NCI-H2227 (cell line): ENCODE data around the gene POMGNT2.

Source experiments
- DNase-seq: peaks from one replicate; lab custom pipeline; 2025; ENCODE audit not compliant: unreplicated experiment; lab: John Stamatoyannopoulos, UW

POMGNT2 gene

DNA sequence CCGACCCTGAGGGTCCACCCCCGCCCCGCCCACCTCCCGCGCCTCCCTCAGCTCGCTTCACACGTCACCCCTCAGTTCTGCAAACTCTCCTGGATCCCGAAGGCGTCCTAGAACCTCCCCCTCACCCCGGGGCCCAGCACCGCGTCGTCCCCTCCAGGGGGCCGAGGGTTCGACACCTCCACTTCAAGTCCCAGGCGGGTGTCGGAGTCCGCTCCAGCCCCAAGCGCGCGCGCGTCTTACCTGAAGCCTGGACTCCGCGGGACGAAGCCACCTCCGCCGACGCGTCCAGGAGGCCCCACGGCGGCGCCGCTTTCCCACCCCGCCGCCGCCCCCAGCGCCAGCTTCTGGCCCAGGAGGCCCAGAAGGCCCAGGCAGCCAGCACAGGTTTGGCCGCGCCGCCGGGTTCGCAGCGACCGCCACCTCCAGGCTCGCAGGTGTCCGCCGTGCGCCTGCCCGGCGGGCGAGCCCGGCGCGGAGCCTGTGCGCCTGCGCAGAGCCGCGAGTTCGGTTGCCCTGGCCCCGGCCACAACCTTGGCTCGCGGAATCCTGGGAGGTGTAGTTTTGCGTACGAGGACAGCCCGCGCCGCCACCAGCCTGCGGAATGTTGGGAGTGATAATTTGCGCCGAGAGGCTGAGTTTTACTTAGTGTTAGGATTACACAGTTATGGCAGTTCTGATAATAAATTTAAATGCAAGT lies at the start of gene POMGNT2:
Gene POMGNT2, minus strand, starts transcription at position 484 of the 697 bp plus-strand sequence. CDS start 24,648 bp downstream, outside the sequence.
- peak; percentile 90 for DNase-seq

DNA sequence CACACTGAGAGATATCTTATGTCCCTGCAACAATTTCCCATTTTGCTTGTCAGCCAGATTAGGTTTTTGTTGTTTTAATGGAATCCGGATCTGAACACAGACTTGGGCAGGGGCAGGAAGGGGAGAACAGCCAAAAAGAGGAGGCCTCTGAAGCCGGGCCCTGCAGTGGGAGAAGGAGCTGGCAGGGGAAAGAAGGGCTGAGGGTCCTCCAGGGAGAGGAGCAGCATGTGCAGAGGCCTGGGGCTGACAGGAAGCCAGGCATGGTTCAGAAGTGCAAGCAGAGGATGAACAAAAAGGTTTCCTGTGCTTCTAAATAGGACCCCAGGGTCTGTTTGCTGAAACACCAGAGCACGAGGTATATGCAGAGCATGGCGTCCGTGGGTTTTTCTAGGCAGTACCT lies 49.1 kb upstream of the POMGNT2 start:
- DNase-seq: no peak

DNA sequence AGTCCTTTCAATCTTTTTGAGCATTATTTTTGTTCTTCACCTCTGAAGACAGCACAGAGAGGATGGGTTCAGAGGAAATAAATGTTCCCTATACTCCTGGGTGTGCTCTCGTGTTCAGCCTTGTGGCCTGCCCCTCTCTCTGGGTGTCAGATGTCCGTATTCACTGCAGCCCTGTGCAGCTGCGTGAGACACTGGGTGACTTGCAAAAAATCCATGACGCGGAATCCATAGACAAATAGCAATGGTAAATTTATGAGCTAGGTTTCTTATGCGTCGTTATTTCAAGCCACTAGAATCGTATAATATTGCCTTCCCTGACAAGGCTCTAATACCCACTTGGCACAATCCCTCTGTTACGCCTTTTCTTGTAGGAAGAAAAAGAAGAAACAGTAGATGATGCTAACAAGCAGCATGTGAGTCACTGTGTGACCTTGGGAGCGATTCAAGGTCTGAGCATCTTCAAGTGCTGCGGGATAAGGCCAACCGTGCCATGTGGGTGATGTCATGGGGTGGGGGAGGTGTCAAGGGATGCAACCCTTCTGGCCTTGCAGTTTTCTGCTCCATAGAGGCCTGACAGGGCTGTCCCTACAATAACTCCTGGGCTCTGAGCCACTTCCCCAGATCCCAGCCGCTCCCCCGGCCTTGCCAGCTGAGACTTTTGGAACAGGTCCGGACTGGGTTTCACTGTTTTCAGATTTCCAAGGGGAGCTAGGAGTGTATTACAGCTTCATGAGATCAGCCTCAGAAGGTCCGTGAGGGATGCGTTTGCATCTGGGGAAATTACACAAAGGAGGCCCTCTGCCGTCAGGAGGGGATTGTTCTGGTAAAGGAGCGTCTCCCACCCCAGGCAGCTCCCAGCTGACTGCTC lies 47.6 kb upstream of the POMGNT2 start:
- DNase-seq: no peak

DNA sequence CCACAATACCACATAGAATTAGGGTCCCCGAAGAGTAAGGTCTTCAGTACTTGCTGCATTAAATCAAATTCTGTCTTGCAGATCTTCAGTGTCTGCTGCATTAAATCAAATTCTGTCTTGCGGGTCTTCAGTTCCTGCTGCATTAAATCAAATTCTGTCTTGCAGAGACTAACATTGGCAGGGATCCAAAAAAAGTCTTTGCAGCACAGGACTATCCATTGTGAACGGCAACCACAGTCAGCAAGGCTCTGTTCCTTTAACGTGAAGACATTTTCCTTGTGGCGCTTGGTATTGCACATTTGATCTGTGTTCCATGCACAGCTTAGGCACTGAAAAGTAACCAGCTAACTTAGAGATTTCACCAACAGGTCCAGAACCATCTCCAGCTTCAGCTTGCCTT lies 46.8 kb upstream of the POMGNT2 start:
- peak; percentile 16 for DNase-seq

DNA sequence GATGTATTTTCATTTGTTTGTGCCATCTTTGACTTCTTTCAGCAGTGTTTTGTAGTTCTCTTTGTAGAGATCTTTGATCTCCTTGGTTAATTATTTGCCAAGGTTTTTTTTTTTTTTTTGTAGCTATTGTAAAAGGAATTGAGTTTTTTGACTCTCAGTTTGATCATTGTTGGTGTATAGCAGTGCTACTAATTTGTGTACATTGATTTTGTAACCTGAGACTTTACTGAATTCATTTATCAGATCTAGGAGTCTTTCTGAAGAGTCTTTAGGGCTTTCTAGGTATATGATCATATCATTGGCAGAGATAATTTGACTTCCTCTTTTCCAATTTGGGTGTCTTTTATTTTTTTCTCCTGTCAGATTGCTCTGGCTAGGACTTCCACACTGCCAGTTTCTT lies 42.2 kb upstream of the POMGNT2 start:
- DNase-seq: no peak

DNA sequence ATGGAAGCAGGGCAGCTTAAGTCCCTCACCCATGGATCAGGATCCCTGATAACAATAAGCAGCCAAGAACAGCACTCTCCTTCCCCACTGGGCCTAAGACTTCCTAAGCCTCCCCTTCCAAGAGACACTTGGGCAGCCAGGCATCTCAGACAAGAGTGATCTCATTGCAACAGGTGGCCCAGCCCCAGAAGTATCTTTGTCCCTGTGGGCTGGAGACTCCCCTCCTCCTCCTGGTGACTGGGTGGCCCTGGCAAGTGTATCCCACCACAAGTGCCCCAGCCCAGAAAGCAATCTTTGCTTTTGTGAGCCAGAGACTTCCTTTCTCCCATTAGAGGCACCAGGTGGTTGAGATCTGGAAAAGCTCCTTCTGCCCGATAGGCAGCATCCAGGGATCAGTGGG lies 40.7 kb upstream of the POMGNT2 start:
- no peak for DNase-seq

DNA sequence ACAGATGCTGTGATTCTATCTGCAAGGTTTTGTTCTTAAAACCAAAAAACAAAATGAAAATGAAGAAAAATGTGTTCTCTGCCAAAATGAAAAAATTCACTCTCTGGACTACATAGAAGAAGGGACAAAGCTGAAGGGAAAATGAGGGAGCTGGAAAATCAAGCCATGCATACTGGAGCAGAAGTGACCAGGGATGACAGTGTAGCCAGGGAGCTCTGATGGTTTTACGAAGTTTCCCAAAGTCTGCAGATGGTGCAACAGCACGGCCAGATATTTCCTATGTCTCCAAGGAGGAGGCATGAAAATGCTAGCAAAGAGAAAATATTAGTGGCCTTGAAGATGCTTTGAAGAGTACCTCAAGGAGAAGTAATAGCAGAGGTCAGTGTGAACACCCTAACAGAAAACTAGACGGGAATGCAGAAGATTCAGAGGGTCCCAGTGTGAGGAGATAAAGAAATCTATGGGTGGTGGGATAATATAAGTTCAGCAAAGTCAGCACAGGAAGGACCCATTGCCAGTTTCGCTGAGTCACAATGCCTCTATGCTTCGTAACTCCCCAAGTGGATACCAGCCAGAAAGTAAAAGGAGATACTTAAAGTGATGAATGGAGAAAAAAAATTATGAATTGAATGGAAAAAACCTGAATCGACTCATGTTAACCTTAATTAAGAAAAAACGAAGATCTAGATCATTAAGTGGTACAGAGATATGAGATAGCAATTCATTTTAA lies 39.0 kb upstream of the POMGNT2 start:
- no peak for DNase-seq

DNA sequence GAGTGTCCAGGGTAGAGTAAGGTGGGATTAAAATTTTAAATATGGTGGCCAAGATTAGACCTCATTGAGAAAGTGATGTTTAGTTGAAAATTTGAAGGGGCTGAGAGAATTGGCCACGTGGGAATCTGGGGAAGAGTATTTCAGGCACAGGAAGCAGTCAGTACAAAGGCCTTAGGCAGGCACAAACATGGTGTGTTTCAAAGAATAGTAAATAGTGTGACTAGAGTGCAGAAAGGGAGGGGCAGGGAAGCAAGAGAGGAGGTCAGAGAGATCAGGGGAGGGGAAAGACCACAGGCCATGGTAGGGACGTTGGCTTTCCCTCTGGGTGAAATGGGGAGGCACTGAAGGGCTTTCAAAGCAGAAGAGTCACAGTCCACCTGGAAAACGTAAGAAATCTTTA lies 36.6 kb upstream of the POMGNT2 start:
- no peak for DNase-seq

DNA sequence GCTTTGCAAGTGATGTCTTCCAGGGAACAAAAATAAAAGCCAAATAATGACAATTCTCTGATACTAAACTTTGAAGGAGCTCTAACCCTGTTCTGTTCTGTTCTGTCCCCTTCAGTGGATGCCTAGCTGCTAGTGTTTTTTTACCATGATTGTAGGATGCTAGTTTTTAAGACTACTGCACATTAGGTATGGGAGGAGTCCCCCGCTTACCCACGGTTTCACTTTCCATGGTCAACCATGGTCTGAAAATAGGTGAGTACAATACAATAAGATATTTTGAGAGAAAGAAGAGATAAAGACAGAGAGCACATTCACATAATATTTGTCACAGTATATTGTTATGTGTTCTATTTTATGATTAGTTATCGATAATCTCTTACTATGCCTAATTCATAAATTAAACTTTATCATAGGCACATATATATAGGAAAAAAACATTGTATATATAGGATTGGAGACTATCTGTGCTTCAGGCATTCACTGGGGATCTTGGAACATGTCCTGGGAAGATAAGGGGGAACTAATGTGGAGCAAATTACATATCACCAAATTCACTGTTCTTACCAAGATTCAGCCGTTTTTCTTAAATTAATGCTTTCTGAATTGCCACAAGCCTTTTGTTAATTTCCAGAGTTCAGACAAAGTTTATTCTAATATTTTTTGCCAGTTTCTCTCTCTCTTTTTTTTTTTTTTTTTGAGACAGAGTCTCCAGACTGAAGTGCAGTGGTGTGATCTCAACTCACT lies 32.8 kb upstream of the POMGNT2 start:
- no peak for DNase-seq

DNA sequence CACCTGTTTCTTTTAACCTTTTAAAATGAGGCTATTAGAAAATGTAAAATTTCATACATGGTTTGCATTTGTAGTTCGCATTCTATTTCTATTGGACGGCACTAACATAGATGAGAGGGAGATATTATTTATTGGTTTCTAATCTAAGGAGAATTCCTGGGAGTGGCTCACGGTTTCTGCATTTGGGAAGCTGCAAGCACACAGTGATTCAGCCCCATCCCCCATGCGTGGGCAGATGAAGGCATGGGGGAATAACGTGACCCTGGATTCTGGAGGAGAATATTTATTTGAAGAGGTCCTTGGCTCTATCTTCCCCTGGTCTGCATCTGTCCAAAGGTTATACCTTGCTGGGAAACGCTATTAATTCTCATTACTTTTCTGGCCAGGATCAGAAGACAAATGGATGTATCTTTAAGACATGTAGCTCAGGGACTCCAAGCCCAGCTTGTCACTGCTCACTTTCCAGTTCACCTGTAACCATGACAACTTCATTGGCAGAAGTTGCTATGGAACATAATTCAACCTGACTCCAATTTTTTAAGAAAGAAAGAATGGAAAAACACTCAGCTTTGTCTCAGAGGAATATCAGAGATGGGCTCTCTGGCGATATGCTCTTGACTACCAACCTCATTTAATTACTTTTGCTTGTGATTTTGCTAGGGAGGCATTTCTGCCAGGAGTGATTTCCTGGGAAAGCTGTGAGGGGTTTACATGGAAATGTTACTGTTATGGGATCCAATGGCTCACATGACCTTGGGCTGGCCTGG lies 27.2 kb upstream of the POMGNT2 start:
- DNase-seq: peak; percentile 7

DNA sequence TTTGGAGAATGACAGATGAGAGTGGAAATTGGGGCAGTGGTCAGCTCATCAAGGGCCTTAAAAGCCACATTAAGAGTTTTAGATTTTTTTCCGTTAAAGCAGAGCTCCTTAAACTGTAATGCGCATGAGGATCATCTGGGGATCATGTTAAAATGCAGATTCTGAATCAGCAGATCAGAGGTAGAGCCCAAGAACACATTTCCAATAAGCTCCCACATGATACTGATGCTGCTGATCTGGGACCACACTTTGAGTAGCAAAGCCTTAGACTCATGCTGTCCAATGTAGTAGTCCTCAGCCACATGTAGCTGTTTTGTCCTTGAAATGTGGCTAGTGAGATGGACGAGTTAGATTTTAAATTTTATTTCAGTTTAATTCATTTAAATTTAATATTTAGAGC lies 26.3 kb upstream of the POMGNT2 start:
- no peak for DNase-seq

DNA sequence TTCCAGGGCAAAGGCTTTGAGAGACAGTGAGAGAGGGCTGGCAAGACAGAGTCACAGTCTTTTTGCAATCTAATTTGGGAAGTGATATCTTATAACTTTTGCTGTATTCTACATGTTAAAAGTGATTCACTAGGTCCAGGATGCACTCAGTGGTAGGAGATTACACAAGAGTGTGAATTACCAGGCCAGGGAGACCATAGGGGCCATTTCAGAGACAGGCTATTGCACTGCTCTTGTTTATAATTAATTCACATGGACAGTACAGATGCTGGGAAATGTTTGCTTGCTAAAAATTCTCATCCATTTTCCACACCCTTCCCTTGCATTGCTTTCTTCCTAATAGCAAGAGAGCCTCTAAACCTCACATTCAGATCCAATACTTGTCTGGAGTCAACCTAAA lies 22.6 kb upstream of the POMGNT2 start:
- DNase-seq: no peak

DNA sequence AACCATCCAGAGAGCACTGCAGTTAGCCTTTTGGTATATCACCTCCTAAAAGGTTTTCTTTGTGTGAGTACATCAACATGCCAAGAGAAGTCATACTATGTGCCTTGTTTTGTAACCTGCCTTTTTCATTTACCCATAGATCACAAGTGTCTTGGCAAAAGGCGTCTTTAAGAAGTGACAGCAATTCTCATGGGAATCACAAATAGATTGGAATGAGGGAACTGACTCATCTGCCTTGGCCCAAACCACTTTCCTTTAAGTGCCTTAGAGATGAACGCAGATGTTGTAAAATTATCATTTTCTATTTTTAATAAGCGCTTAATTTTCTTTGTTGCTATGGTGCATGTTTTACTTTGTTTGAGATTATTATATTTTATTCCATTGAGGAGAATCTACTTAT lies 20.7 kb upstream of the POMGNT2 start:
- DNase-seq: no peak

DNA sequence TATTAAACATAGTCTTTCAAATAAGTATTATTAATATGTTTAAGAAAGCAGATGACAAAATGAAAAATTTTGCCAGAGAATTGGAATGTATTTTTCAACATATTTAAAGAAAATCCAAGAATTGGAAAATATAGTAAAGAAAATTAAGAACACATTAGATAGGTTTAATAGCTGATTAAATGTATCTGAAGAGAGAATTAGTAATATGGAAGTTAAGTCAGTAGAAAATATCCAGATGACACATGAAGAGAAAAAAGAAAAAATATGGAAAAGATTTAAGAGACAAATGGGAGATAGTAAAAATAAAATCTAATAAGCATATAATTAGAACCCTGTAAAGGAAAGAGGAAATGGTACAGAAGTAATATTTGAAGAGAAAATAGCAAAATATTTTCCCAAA lies 18.0 kb upstream of the POMGNT2 start:
- DNase-seq: no peak

DNA sequence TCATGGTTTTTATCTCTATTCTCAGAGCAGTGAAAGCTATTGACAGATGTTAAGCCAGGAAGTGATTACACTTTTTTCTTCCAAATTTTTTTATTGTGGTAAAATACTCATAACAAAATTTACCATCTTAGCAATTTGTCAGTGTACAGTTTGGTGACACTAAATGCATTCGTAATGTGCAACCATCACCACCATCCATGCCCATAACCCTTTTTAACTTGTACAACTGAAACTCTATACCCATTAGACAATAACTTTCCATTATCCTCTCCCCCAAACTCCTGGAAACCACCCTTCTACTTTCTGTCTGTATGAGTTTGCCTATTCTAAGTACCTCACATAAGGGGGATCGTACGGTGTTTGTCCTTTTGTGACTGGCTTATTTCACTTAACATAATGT lies 15.1 kb upstream of the POMGNT2 start:
- DNase-seq: no peak

DNA sequence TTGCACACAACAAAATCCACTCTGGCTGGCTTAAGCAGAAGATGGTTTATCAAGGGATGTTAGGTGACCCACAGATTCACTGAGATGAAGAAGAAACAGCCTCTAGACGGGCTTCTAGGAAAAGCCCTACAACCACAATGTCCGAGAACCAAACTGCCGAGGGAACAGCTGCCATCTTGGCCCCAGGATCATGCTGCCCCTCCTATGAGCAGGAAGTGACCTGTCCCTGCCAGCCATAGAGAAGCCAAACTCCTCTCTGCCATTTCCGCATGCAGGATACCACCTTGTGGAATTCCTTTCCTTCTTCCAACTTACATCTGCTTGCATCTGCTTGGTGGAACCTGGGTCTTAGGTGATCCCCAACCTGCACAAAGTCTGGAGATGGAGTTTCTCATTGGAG lies 11.4 kb upstream of the POMGNT2 start:
- DNase-seq: no peak

DNA sequence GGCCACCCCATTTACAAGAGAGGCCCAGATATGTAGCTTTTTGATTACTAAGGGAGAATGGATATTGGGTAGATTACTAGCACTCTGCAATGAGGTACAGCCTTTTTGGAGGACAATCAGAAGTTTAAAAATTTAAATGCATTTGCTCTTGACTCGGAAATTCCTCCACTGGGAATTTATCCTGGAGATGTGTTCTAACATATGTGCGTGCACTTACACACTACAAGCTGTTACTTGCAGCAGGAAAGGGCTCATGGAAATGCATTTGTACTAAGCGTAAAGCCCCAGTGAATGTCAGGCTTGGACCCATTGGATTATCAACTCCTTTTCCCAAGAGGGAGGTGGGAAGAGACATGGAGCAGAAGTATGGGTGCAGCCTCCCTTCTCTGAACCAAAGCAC lies 7.8 kb upstream of the POMGNT2 start:
- DNase-seq: no peak

DNA sequence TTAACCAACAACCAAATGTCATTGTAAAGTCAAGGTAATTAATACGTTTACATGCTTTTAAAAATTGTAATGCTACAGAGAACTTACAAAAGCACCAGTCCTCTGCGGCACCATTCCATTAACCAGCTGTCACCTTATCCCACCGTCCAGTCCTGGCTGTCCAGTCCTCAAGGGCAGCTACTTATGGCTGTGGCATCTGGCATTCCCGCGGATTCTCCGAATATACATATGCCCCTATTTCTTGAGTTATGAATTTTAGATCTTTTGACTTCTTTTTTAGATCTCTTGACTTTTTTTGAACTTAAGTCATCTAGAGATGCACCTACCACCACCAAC lies 382 bp upstream of the POMGNT2 start:
- no peak for DNase-seq

DNA sequence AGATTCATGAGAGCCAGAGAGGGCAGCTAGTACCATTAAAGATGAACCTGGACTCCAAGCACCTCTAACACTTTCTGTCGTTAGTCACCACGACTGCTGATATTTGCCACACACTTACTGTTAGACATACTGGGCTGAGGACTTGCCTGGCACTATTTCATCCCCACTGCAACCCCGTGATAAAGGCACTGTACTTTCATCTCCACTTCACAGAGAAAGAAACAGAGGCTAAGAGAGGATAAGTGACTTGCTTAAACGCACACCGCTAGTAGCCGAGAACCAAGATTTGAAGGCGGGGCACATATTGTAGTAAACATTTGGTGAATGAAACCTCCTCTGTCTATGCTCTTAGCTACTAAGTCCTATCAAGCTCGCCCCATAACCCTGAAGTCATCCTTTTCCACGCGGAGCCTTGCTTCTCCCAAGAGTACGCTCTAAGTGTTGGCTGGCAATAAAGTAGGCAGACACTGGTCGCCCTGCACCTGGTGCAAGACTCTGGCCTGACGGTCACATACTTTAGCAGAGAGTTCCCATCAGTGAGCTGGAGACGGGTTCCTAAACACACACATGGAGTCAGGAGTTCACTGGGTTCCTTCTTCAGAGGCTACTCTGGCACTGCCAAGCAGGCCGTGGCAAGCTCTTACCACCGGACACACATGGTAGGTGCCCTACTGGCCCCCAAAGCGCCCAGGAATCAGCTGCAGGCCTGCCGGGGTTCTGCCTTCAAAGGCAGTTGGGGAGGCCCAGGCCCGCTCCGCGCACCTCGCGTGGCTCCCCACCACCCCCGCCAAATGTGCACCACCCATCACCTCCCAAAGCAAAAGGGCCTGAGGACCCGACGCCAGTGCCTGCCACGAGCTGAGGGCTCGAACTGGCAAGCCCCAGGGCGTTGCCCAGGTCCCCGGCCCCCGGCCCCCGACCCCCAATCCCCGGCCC lies 951 bp downstream of the POMGNT2 start:
- no peak for DNase-seq
